Left colon (tissue), 2 donors: Measurements from ENCODE around the gene MSL1. TPM values are rescaled to one million over a fixed set of nuclear protein-coding genes. Genes with fewer than 3 reads are reported as not detected.

ENCODE experiments used
- ATAC-seq: fragments of 200-7000 bp; cut with Tn5 transposase; one replicate; pipeline ENCODE4 v1.9.1; 2020; ENCODE audit warnings: mild to moderate bottlenecking, moderate library complexity
- DNase-seq, 2 donors: peaks; one replicate each; pipeline ENCODE4 v3.0.0-alpha.2; 2020
- intact Hi-C, 2 donors: fragments of 100-400 bp; cut with DNase I in 1 of 2; cut with micrococcal nuclease in 1 of 2; formaldehyde crosslinking; loops; one replicate each; pipeline versions ENCODE4 v1.11.2 to v1.14.0; 2022; cut with DNase I, micrococcal nuclease
- total RNA-seq, 2 donors: library from RNA; stranded (reverse); fragmentation: NEBNext Ultra II Directional; extraction: Animal tissue kit (Norgen Biotek cat#: 25700); gene quantifications; one replicate each; pipeline ENCODE4 v1.2.1, GENCODE V29; 2021
- donor health status: DM: no; HTN: no; CAD: no.
- donor health status: DM: yes; HTN: yes; CAD: no.

The MSL1 gene
- total RNA-seq, 2 donors from 2014 or later = 77.4 to 82.0 TPM

GRCh38 chr17:40089077-40089895 is 32.5 kb upstream of the MSL1 start:
- no peak for DNase-seq
- intact Hi-C loops = no loop called here
- ATAC-seq = no peak

- no peak for ATAC-seq
- peak; percentile 16 to 55 for DNase-seq
Observed at GRCh38 chr17:40090237-40091119, 31.3 kb upstream of the MSL1 start.

GRCh38 chr17:40091691-40092397 is 29.9 kb upstream of the MSL1 start:
- intact Hi-C loops = no loop called here
- ATAC-seq (peak; percentile 3), DNase-seq (peak; percentile 18 to 45)

More at GRCh38 chr17:40090237-40091119, 31.3 kb upstream of the MSL1 start:
- intact Hi-C loops = no loop called here

GRCh38 chr17:40092581-40092980 is 29.2 kb upstream of the MSL1 start:
- no peak for ATAC-seq
- DNase-seq = peak in 1 of 2 donors; percentile 29
- intact Hi-C loops = no loop called here

- intact Hi-C loops = no loop called here
Observed at GRCh38 chr17:40093005-40093579, 28.7 kb upstream of the MSL1 start.

GRCh38 chr17:40093580-40094201 is 28.1 kb upstream of the MSL1 start:
- no peak for ATAC-seq
- intact Hi-C loops = no loop called here
- DNase-seq = peak in 1 of 2 donors; percentile 42

More at GRCh38 chr17:40093005-40093579, 28.7 kb upstream of the MSL1 start:
- DNase-seq (peak in 1 of 2 donors; percentile 34), ATAC-seq (no peak)

- DNase-seq (peak; percentile 33 to 35), ATAC-seq (no peak)
- intact Hi-C loops = no loop called here
Observed at GRCh38 chr17:40094874-40095273, 26.9 kb upstream of the MSL1 start.

GRCh38 chr17:40095351-40095943 is 26.3 kb upstream of the MSL1 start:
- intact Hi-C loops = no loop called here
- DNase-seq (peak; percentile 44 to 45), ATAC-seq (no peak)

GRCh38 chr17:40095944-40096791 is 25.6 kb upstream of the MSL1 start:
- intact Hi-C loops = no loop called here
- ATAC-seq (no peak), DNase-seq (peak; percentile 56 to 75)

- no peak for ATAC-seq
- intact Hi-C loops = no loop called here
- peak; percentile 22 to 36 for DNase-seq
Observed at GRCh38 chr17:40097087-40097486, 24.7 kb upstream of the MSL1 start.

GRCh38 chr17:40097931-40098845 is 23.6 kb upstream of the MSL1 start:
- peak; percentile 53 for ATAC-seq
- intact Hi-C loops = no loop called here
- DNase-seq = peak; percentile 81 to 95

- intact Hi-C loops = no loop called here
- DNase-seq (peak; percentile 100), ATAC-seq (peak; percentile 60)
Observed at GRCh38 chr17:40098846-40099618, 22.7 kb upstream of the MSL1 start.

- DNase-seq (peak; percentile 38 to 46), ATAC-seq (no peak)
Observed at GRCh38 chr17:40099619-40100418, 22.0 kb upstream of the MSL1 start.

GRCh38 chr17:40100419-40100668 is 21.4 kb upstream of the MSL1 start, which contains the start of gene NR1D1:
Gene NR1D1 (minus strand): TSS chr17:40100589. CDS start chr17:40100094, 495 bp downstream.
- intact Hi-C loops = no loop called here
- no peak for DNase-seq
- ATAC-seq = no peak

More at GRCh38 chr17:40099619-40100418, 22.0 kb upstream of the MSL1 start:
- intact Hi-C loops = no loop called here
